HCT116 (cell line): ENCODE data around the gene RNF130. TPM values are rescaled to one million over a fixed set of nuclear protein-coding genes. Genes with fewer than 3 reads are reported as not detected.

ENCODE experiments used
- ATAC-seq: fragments of 200-7000 bp; cut with Tn5 transposase; 2 replicates; pipeline ENCODE4 v1.9.1; 2020; ENCODE audit warnings: mild to moderate bottlenecking, moderate library complexity
- BruUV-seq: library from RNA; stranded (reverse); fragments of 400-500 nt; replicated peaks from 2 replicates; lab custom pipeline; 2021; lab: Mats Ljungman, UMichigan
- CTCF ChIA-PET: fragments of 300-600 bp; sonication (Branson Sonifier 250); formaldehyde crosslinking; loops from one replicate; lab custom pipeline; 2021; ENCODE audit warnings: antibody characterized with exemption; lab: Charles Lee
- POLR2A ChIA-PET: fragments of 300-600, 350-600 bp; sonication (Branson Sonifier 250); formaldehyde crosslinking; loops from one replicate; lab custom pipeline; 2021; ENCODE audit warnings: antibody characterized with exemption; lab: Charles Lee
- RAD21 ChIA-PET, 2 experiments: fragments of 300-600 bp; sonication (Branson Sonifier 250); formaldehyde crosslinking; loops; one replicate each; lab custom pipeline; 2023; ENCODE audit warnings: low total read pairs in 2 of 2; ENCODE audit not compliant: uncharacterized antibody in 2 of 2, unreplicated experiment in 2 of 2, low non-redundant PET in 1 of 2; lab: Charles Lee
- DNase-seq: peaks from one replicate; pipeline ENCODE4 v3.0.0-alpha.2; 2010; ENCODE audit warnings: low read depth, low spot score
- H2AFZ ChIP-seq: fragments of 200-600 bp; shearing (Covaris generic), sonication (generic); 2 replicates; pipeline ENCODE4 v1.6.1; 2017; ENCODE audit warnings: low read depth, mixed run types, mixed read lengths, antibody characterized with exemption, low read length; ENCODE audit not compliant: poor library complexity, severe bottlenecking
- H3K27ac ChIP-seq: 2 replicates; pipeline ENCODE4 v1.5.1; 2012; ENCODE audit warnings: low read depth, low read length
- H3K27me3 ChIP-seq: fragments of 200-600 bp; sonication (generic); 2 replicates; pipeline ENCODE4 v1.6.1; 2016; ENCODE audit warnings: mixed run types, low read length, mixed read lengths; ENCODE audit not compliant: insufficient read depth
- H3K36me3 ChIP-seq, 2 experiments: fragments of 200-500 bp in 1 of 2; fragments of 200-600 bp in 1 of 2; sonication (Bioruptor generic) in 1 of 2; sonication (generic) in 1 of 2; 2 replicates each; pipeline versions ENCODE4 v1.5.1 to v1.6.1; 2014 to 2016; ENCODE audit warnings: low read length in 2 of 2, inconsistent platforms in 1 of 2, mixed read lengths in 1 of 2, mixed run types in 1 of 2; ENCODE audit not compliant: insufficient read depth in 2 of 2, control insufficient read depth in 1 of 2
- H3K4me1 ChIP-seq, 2 experiments: fragments of 200-600 bp in 1 of 2; sonication (generic) in 1 of 2; 2 replicates each; pipeline versions ENCODE4 v1.5.1 to v1.6.1; 2012 to 2017; ENCODE audit warnings: low read length in 2 of 2, inconsistent platforms in 1 of 2, mild to moderate bottlenecking in 1 of 2, mixed read lengths in 1 of 2, mixed run types in 1 of 2, moderate library complexity in 1 of 2; ENCODE audit not compliant: insufficient read depth in 2 of 2, control insufficient read depth in 1 of 2
- H3K4me2 ChIP-seq: fragments of 200-600 bp; sonication (generic); 2 replicates; pipeline ENCODE4 v1.6.1; 2017; ENCODE audit warnings: mixed run types, low read length, mixed read lengths
- H3K4me3 ChIP-seq, 2 experiments: fragments of 200-600 bp in 1 of 2; sonication (generic) in 1 of 2; replicated peaks in 1 of 2; 2 replicates each; pipeline ENCODE4 v1.5.1; 2011 to 2016; ENCODE audit warnings: low read length in 2 of 2, control low read depth in 1 of 2, low read depth in 1 of 2, mild to moderate bottlenecking in 1 of 2, mixed read lengths in 1 of 2, mixed run types in 1 of 2
- H3K79me2 ChIP-seq: fragments of 200-600 bp; sonication (generic); 2 replicates; pipeline ENCODE4 v1.6.1; 2017; ENCODE audit warnings: mild to moderate bottlenecking, mixed run types, low read length, moderate library complexity, mixed read lengths; ENCODE audit not compliant: insufficient read depth
- H3K9ac ChIP-seq: fragments of 200-600 bp; sonication (generic); 2 replicates; pipeline ENCODE4 v1.6.1; 2016; ENCODE audit warnings: low read length, mixed read lengths
- H3K9me2 ChIP-seq: fragments of 200-600 bp; sonication (generic), shearing (Covaris generic); 2 replicates; pipeline ENCODE4 v1.6.1; 2017; ENCODE audit warnings: mixed run types, mild to moderate bottlenecking, moderate library complexity; ENCODE audit not compliant: insufficient read depth
- H3K9me3 ChIP-seq, 2 experiments: fragments of 200-500 bp in 1 of 2; fragments of 200-600 bp in 1 of 2; sonication (Bioruptor generic) in 1 of 2; sonication (generic) in 1 of 2; 2 replicates each; pipeline ENCODE4 v1.6.1; 2014 to 2017; ENCODE audit warnings: low read length in 2 of 2, mixed read lengths in 2 of 2, inconsistent platforms in 1 of 2, low read depth in 1 of 2, mild to moderate bottlenecking in 1 of 2, mixed run types in 1 of 2, moderate library complexity in 1 of 2; ENCODE audit not compliant: control insufficient read depth in 1 of 2, insufficient read depth in 1 of 2
- H4K20me1 ChIP-seq: fragments of 200-600 bp; sonication (generic), shearing (Covaris generic); 2 replicates; pipeline ENCODE4 v1.6.1; 2017; ENCODE audit warnings: mixed run types, mild to moderate bottlenecking, moderate library complexity; ENCODE audit not compliant: insufficient read depth
- CBX3 ChIP-seq: IDR thresholded peaks from 2 replicates; pipeline ENCODE4 v1.6.1; 2012; ENCODE audit warnings: low read depth
- CEBPB ChIP-seq: IDR thresholded peaks from 2 replicates; pipeline ENCODE4 v1.6.1; 2012; ENCODE audit warnings: low read depth
- CTCF ChIP-seq, 3 experiments: fragments of 200-600 bp in 1 of 3; sonication (generic) in 1 of 3; IDR thresholded peaks in 2 of 3; conservative IDR thresholded peaks in 1 of 3; 2 replicates each; pipeline ENCODE4 v1.5.1; 2012 to 2017; ENCODE audit warnings: low read depth in 2 of 3, low read length in 2 of 3, antibody characterized with exemption in 1 of 3, borderline replicate concordance in 1 of 3, control low read depth in 1 of 3, mild to moderate bottlenecking in 1 of 3, mixed read lengths in 1 of 3, mixed run types in 1 of 3, moderate library complexity in 1 of 3; ENCODE audit not compliant: insufficient read depth in 1 of 3
- ELF1 ChIP-seq: IDR thresholded peaks from 2 replicates; pipeline ENCODE4 v1.6.1; 2012; ENCODE audit warnings: low read depth, borderline replicate concordance
- EZH2 ChIP-seq: fragments of 200-600 bp; sonication (generic); IDR thresholded peaks from 2 replicates; pipeline ENCODE4 v1.6.1; 2017; ENCODE audit warnings: antibody characterized with exemption, mixed run types
- FOSL1 ChIP-seq: IDR thresholded peaks from 2 replicates; pipeline ENCODE4 v1.6.1; 2012; ENCODE audit warnings: low read depth
- JUND ChIP-seq: IDR thresholded peaks from 2 replicates; pipeline ENCODE4 v1.6.1; 2012
- POLR2A ChIP-seq: IDR thresholded peaks from 2 replicates; pipeline ENCODE4 v1.7.0; 2011; ENCODE audit warnings: borderline replicate concordance; ENCODE audit not compliant: insufficient read depth, insufficient read length; ENCODE audit errors: extremely low read depth
- RAD21 ChIP-seq: IDR thresholded peaks from 2 replicates; pipeline ENCODE4 v1.6.1; 2012; ENCODE audit warnings: low read depth, mild to moderate bottlenecking
- REST ChIP-seq: IDR thresholded peaks from 2 replicates; pipeline ENCODE4 v1.6.1; 2012; ENCODE audit warnings: low read depth
- SP1 ChIP-seq: IDR thresholded peaks from 2 replicates; pipeline ENCODE4 v1.6.1; 2012; ENCODE audit warnings: low read depth
- SRF ChIP-seq: IDR thresholded peaks from 2 replicates; pipeline ENCODE4 v1.6.1; 2012; ENCODE audit warnings: low read depth
- YY1 ChIP-seq: IDR thresholded peaks from 2 replicates; pipeline ENCODE4 v1.6.1; 2011; ENCODE audit warnings: low read length, low read depth, moderate library complexity, mild to moderate bottlenecking; ENCODE audit not compliant: insufficient replicate concordance; ENCODE audit errors: extremely low read depth
- ZBTB33 ChIP-seq: IDR thresholded peaks from 2 replicates; pipeline ENCODE4 v1.6.1; 2011; ENCODE audit warnings: mild to moderate bottlenecking, low read length, moderate library complexity; ENCODE audit not compliant: insufficient replicate concordance; ENCODE audit errors: extremely low read depth
- ZNF274 ChIP-seq: fragments of 200-500 bp; sonication (Bioruptor generic); IDR thresholded peaks from 2 replicates; pipeline ENCODE4 v1.6.1; 2014; ENCODE audit warnings: mild to moderate bottlenecking, low read depth, low read length, inconsistent platforms
- intact Hi-C: fragments of 100-400 bp; cut with micrococcal nuclease; formaldehyde crosslinking; loops from 2 replicates; pipeline ENCODE4 v1.10.0; 2022
- total RNA-seq: library from RNA; stranded (reverse); gene quantifications from one replicate; pipeline ENCODE4 v1.2.1, GENCODE V29; 2021; ENCODE audit not compliant: unreplicated experiment

RNF130 gene
- total RNA-seq, 1 experiment from 2014 or later: 34.9 TPM

GRCh38 chr5:180115326-180116076, 43.9 kb upstream of the RNF130 start:
- TF ChIP-seq RAD21: no peak
- no peak for TF ChIP-seq ELF1
- TF ChIP-seq EZH2: no peak
- no peak for TF ChIP-seq SRF
- no peak for TF ChIP-seq FOSL1
- no peak for TF ChIP-seq CEBPB
- no peak for TF ChIP-seq POLR2A
- TF ChIP-seq REST: no peak
- TF ChIP-seq CBX3: no peak
- no peak for TF ChIP-seq ZNF274
- no peak for TF ChIP-seq CTCF (IDR thresholded peaks at IDR 0.05 in 2 of 3, conservative IDR thresholded peaks at IDR 0.05 in 1 of 3; ENCODE audit: borderline replicate concordance in 1 of 3, insufficient read depth in 1 of 3, low read depth in 2 of 3, low read length in 2 of 3)
- TF ChIP-seq SP1: no peak
- TF ChIP-seq YY1: no peak
- TF ChIP-seq ZBTB33: no peak
- no peak for TF ChIP-seq JUND
- H3K4me1 ChIP-seq: peaks cover 0 to 5% of the 10 kb centered on the region in 2 experiments; a peak in 1 of 4 replicates
- ChIA-PET RAD21 (no interaction called here), CTCF (no interaction called here), POLR2A (no interaction called here)
- no TSS peak for BruUV-seq
- H2AFZ ChIP-seq: no peak overlapping the region
- no peak overlapping the region for H3K27ac ChIP-seq
- H3K9me2 ChIP-seq: no peaks in the 10 kb centered on the region
- H3K9ac ChIP-seq: no peak overlapping the region
- no peak overlapping the region for H3K4me2 ChIP-seq
- H3K4me3 ChIP-seq: no peak overlapping the region
- intact Hi-C loops: no loop called here
- H3K36me3 ChIP-seq: no peaks in the 10 kb centered on the region
- H3K79me2 ChIP-seq: no peaks in the 10 kb centered on the region
- no peaks in the 10 kb centered on the region for H4K20me1 ChIP-seq
- DNase-seq (no peak), ATAC-seq (no peak)
- H3K9me3 ChIP-seq: no peaks in the 10 kb centered on the region
- no peaks in the 10 kb centered on the region for H3K27me3 ChIP-seq
